LHCN-M2 (cell line): Measurements from ENCODE around the gene EPB41L1. TPM values are rescaled to one million over a fixed set of nuclear protein-coding genes. Genes with fewer than 3 reads are reported as not detected.

Source experiments
- DNase-seq: peaks from one replicate; pipeline ENCODE4 v3.0.0-alpha.2; 2012; ENCODE audit warnings: low read depth
- total RNA-seq: library from RNA; depleted of rRNA; stranded (reverse); fragments of >200 nt; gene quantifications from 2 replicates; pipeline ENCODE4 v1.2.3, GENCODE V29; 2014; rRNA removed

EPB41L1 gene
- total RNA-seq, 1 experiment from 2014 or later = 12.1 TPM

DNA sequence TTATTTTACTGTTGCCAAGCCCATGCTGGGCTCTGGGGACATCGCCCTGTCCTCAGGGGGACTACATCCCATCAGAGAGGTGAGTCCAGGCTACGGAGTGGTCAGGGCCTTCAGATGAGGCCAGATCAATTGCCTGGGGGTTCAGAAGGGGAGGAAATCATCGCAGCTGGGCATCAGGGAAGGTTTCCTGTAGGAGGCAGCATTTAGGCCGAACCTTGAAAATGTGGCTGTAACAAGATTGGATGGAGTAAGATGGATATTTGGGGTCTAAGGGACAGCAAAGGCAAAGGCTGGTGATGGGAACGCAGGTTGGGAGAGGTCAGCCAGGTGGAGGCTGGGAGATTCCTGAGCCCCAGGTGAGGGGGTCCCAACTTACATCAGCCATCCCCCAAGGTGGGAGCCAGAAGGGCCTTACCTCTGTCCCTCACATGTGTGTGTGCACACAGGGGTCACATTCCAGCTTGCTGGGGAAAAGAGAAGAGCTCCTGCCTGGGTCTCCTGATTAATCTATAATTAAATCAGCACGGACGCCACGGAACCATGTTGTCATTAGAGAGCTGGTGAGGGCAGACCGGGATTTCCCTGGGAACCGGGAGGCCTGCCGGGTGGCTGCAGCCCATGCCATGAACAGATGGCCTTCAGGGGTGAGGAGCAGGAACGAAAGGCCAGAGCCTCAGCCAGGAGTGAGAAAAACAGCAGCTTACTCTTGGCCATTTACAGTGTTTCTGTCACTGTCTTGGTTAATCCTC lies 121.1 kb downstream of the EPB41L1 start:
- no peak for DNase-seq

DNA sequence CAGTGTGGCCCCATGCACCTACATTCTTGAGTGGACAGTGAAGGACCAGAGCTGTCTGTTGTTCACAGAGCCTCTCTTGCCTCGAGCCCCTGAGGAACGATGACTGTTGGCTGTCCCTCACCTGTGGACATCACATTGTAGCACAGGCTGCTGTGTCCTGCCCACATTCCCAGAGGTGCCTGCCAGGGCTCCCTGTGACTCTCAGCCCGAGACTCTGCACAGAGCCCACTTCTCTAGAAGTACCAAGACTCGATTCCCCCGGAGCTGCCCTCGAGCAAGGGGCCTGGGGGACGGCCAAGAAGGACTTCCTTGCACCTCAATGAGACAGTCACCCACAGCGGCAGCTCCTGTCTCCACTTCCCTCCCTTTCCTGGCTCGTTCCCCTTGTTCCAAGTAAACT lies 123.0 kb downstream of the EPB41L1 start:
- DNase-seq = no peak

DNA sequence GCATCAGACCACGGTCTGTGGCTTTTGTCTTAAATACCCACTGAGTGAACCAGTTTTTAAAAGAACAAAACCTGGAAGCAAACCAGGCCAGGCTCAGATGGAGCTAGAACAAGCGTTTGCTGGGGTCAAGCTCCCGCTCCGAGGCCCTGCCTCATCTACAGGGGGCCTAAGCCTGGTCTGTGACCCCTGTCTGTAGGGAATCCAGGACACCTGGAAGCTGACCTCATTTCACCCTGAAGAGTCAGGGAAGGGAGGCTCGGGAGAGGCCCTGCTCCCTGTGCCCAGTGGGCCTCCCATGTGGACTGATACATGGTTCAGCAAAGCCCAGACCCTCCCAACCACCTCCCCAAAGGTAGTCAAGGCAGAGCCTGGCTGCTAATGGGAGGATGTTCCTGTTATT lies 124.8 kb downstream of the EPB41L1 start:
- no peak for DNase-seq

DNA sequence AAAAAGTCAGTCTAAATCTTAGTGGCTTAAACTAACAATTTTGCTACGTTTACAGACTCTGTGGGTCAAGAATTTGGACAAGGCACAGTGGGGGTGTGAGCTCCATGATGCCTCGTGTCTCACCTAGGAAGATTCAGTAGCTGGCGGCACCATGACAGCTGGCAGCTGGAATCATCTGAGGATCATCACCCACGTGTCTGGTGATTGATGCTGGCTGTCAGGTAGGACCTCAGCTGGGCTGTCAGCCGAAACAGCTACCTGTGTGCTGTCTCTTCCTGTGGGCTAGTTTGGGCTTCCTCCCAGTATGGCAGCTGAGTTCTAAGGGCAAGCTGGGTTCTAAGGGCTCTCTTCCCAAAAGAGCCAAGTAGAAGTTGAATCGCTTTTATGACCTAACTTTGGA lies 125.2 kb downstream of the EPB41L1 start:
- no peak for DNase-seq

DNA sequence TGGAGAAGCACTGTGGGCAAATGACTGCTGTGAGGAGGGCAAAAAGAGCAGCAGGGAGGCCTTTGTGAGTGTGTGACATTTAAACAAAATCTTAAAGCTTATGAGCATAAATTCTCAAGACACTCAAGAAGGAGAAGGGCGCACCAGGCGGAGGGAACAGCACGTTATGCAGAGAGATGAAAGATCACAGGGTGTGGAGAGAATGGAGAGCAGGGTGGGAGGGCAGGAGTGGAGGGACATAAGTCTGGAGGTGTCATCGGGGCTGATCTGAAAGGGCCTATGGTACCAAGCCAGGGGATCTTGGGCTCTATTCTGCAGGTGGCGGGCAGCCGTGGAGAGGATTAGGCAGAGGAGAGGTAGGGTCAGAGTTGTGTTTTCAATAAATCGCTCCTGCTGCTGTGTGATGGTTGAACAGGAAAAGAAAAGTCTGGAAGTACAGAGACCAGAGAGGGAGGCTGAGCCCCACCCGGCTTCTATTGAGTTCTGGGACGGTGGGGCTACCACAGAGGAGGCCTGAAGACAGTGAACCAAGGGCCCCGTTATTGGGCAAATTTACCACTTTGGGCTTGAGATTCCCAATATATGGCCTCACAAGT lies 127.3 kb downstream of the EPB41L1 start:
- no peak for DNase-seq

Other genes with a start within 250 kb of the EPB41L1 start
- gene SCAND1, start 200.2 kb upstream of the EPB41L1 start, total RNA-seq = 125 and 133 TPM in 2 replicates
- gene CNBD2, start 186.2 kb upstream of the EPB41L1 start, total RNA-seq = 1.4 TPM in 2 replicates
- 26.6 and 29.1 TPM in 2 replicates for gene AAR2, start 81.7 kb downstream of the EPB41L1 start, total RNA-seq
- 17.2 and 27.4 TPM in 2 replicates for gene DLGAP4, start 151.6 kb downstream of the EPB41L1 start, total RNA-seq